ENCODE results near the gene LMBR1L. TPM values are rescaled to one million over a fixed set of nuclear protein-coding genes. Genes with fewer than 3 reads are reported as not detected.
A peak's percentile ranks its signal among the peaks of the same experiment; 100 is the strongest.

LMBR1L gene
- total and polyA plus RNA-seq, 2 of the 13 experiments (the other 11 are each of a cell fraction or from before 2014, with no cell fraction given), result 12.2 to 65.9 TPM

DNA sequence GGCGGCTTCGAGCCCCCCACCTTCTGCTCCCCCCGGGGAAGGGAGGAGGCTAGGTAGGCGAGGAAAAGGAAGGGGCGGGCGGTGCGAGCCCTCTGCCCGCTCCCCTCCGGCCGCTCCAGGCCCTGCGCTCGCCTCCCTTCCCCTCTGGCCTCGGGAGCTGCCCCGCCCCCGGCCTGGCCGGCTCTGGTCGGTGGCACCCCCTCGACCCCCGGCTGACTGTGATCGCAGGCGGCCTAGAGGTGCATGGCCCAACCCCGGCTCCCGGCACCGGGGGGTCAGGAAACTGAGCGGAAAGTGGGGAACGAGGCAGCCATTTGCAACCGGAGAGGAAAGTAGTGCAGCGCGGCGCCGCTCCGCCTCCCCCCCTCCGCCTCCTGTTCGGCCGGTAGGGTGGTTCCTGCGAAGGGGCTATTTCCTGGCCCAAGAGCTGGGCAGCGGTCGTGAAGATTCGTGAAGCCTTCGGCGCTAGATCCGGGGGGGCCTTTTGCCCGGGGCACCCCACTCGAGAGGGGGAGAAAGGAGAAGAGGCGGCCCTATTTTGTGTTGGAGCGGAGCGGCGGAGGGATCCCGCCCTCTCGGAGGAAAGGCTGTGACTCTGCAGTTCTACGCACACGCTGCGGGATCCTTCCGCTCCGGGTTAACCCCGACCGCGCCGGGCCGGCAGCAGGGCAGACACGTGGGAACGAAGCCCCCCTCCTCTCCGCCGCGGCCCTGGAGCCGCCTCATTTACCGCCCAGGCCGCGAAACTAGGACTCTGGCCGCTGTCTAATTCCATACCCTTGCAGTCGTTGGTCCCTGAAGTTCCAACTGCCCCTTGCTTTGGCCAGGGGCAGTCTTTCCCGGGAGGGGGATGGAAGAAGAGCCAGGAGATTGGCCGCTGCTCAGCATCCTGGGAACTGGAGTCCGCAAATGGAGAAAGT, 50.1 kb downstream of the LMBR1L start, which contains the start of gene KMT2D (continued):
- TF ChIP-seq, protein P1, sequence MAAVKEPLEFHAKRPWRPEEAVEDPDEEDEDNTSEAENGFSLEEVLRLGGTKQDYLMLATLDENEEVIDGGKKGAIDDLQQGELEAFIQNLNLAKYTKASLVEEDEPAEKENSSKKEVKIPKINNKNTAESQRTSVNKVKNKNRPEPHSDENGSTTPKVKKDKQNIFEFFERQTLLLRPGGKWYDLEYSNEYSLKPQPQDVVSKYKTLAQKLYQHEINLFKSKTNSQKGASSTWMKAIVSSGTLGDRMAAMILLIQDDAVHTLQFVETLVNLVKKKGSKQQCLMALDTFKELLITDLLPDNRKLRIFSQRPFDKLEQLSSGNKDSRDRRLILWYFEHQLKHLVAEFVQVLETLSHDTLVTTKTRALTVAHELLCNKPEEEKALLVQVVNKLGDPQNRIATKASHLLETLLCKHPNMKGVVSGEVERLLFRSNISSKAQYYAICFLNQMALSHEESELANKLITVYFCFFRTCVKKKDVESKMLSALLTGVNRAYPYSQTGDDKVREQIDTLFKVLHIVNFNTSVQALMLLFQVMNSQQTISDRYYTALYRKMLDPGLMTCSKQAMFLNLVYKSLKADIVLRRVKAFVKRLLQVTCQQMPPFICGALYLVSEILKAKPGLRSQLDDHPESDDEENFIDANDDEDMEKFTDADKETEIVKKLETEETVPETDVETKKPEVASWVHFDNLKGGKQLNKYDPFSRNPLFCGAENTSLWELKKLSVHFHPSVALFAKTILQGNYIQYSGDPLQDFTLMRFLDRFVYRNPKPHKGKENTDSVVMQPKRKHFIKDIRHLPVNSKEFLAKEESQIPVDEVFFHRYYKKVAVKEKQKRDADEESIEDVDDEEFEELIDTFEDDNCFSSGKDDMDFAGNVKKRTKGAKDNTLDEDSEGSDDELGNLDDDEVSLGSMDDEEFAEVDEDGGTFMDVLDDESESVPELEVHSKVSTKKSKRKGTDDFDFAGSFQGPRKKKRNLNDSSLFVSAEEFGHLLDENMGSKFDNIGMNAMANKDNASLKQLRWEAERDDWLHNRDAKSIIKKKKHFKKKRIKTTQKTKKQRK (IDR thresholded peaks at IDR 0.05; ENCODE audit: low read length), result no peak
- TF ChIP-seq ATM (IDR thresholded peaks at IDR 0.05; ENCODE audit: borderline replicate concordance), result no peak
- 0 out of 2 replicates have a peak, but pooled peaks have one; percentile 47 for TF ChIP-seq ETV6 (CRISPR knock-in tag; conservative IDR thresholded peaks at IDR 0.05)
- peak; percentile 80; the same call in 1 of the 2 replicates for TF ChIP-seq TARDBP (CRISPR knock-in tag; IDR thresholded peaks at IDR 0.05)
- TF ChIP-seq ZNF30 (CRISPR knock-in tag; IDR thresholded peaks at IDR 0.05), result no peak; the same call in 1 of the 2 replicates
- no peak; the same call in 1 of the 2 replicates for TF ChIP-seq ELF3 (CRISPR knock-in tag; IDR thresholded peaks at IDR 0.05)
- TF ChIP-seq, protein P2, sequence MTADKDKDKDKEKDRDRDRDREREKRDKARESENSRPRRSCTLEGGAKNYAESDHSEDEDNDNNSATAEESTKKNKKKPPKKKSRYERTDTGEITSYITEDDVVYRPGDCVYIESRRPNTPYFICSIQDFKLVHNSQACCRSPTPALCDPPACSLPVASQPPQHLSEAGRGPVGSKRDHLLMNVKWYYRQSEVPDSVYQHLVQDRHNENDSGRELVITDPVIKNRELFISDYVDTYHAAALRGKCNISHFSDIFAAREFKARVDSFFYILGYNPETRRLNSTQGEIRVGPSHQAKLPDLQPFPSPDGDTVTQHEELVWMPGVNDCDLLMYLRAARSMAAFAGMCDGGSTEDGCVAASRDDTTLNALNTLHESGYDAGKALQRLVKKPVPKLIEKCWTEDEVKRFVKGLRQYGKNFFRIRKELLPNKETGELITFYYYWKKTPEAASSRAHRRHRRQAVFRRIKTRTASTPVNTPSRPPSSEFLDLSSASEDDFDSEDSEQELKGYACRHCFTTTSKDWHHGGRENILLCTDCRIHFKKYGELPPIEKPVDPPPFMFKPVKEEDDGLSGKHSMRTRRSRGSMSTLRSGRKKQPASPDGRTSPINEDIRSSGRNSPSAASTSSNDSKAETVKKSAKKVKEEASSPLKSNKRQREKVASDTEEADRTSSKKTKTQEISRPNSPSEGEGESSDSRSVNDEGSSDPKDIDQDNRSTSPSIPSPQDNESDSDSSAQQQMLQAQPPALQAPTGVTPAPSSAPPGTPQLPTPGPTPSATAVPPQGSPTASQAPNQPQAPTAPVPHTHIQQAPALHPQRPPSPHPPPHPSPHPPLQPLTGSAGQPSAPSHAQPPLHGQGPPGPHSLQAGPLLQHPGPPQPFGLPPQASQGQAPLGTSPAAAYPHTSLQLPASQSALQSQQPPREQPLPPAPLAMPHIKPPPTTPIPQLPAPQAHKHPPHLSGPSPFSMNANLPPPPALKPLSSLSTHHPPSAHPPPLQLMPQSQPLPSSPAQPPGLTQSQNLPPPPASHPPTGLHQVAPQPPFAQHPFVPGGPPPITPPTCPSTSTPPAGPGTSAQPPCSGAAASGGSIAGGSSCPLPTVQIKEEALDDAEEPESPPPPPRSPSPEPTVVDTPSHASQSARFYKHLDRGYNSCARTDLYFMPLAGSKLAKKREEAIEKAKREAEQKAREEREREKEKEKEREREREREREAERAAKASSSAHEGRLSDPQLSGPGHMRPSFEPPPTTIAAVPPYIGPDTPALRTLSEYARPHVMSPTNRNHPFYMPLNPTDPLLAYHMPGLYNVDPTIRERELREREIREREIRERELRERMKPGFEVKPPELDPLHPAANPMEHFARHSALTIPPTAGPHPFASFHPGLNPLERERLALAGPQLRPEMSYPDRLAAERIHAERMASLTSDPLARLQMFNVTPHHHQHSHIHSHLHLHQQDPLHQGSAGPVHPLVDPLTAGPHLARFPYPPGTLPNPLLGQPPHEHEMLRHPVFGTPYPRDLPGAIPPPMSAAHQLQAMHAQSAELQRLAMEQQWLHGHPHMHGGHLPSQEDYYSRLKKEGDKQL (CRISPR knock-in tag; IDR thresholded peaks at IDR 0.05; ENCODE audit: low read depth), result 0 out of 2 replicates have a peak, but pooled peaks have one; percentile 62
- TF ChIP-seq ZNF282 (IDR thresholded peaks at IDR 0.05; ENCODE audit: partially characterized antibody), result no peak
- no peak for TF ChIP-seq CENPX (CRISPR knock-in tag; IDR thresholded peaks at IDR 0.05)
- TF ChIP-seq GPN1 (CRISPR knock-in tag; IDR thresholded peaks at IDR 0.05; ENCODE audit: borderline replicate concordance), result no peak
- TF ChIP-seq ZNF577 (CRISPR knock-in tag; IDR thresholded peaks at IDR 0.05; ENCODE audit: borderline replicate concordance, low read depth), result no peak
- TF ChIP-seq ZNF468 (CRISPR knock-in tag; IDR thresholded peaks at IDR 0.05), result 0 out of 2 replicates have a peak, but pooled peaks have one; percentile 12
- peak; percentile 89 for TF ChIP-seq ZMYM3 (CRISPR knock-in tag; IDR thresholded peaks at IDR 0.05)
- TF ChIP-seq, protein P3, sequence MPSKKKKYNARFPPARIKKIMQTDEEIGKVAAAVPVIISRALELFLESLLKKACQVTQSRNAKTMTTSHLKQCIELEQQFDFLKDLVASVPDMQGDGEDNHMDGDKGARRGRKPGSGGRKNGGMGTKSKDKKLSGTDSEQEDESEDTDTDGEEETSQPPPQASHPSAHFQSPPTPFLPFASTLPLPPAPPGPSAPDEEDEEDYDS (CRISPR knock-in tag; IDR thresholded peaks at IDR 0.05), result peak; percentile 47
- 0 out of 2 replicates have a peak, but pooled peaks have one; percentile 57 for TF ChIP-seq GTF3A (CRISPR knock-in tag; conservative IDR thresholded peaks at IDR 0.05)
- TF ChIP-seq ZNF292 (CRISPR knock-in tag; IDR thresholded peaks at IDR 0.05; ENCODE audit: borderline replicate concordance, low read depth), result peak; percentile 81
